ENCODE results near the gene ZBTB11.

Gene ZBTB11

DNA sequence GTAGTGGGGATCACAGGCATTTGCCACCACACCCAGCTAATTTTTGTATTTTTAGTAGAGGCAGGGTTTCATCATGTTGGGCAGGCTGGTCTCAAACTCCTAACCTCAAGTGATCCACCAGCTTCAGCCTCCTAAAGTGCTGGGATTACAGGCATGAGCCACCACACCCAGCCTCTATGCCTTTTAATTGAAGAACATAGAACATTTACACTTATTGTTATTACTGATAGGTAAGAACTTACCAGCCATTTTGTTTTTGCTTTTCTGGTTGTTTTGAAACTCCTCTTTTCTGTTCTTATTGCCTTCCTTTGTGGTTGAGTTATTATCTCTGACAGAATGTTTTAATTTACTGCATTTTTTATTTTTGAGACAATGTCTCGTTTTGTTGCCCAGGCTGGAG, 73.7 kb downstream of the ZBTB11 start:
- no peak for DNase-seq

DNA sequence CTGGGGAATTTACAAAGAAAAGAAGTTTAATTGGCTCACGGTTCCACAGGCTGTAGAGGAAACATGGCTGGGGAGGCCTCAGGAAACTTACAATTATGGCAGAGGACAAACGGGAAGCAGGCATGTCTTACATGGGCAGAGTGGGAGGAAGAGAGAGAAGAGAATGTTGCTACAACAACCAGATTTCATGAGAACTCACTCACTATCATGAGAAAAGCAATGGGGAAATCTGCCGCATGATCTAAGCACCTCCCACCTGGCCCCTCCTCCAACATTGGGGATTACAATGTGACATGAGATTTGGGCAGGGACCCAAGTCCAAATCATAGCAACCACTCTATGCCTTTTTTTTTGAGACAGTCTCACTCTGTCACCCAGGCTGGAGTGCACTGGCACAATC, 74.2 kb downstream of the ZBTB11 start:
- no peak for DNase-seq
